Neural progenitor cell (in vitro differentiated cells): ENCODE results near the gene DYNLRB1.

Experiments
- EZH2 ChIP-seq: fragments of 200-600 bp; sonication (generic); IDR thresholded peaks from 2 replicates; pipeline ENCODE4 v1.6.1; 2017; ENCODE audit warnings: antibody characterized with exemption, mild to moderate bottlenecking, moderate library complexity
- EZH2phosphoT487 ChIP-seq: fragments of 200-600 bp; sonication (generic); IDR thresholded peaks from 2 replicates; pipeline ENCODE4 v1.6.1; 2017; ENCODE audit warnings: antibody characterized with exemption
- TF ChIP-seq, protein P1 (sequence below): fragments of 200-600 bp; sonication (generic); IDR thresholded peaks from 2 replicates; pipeline ENCODE4 v1.5.1; 2017; ENCODE audit warnings: antibody characterized with exemption, mild to moderate bottlenecking

DNA sequence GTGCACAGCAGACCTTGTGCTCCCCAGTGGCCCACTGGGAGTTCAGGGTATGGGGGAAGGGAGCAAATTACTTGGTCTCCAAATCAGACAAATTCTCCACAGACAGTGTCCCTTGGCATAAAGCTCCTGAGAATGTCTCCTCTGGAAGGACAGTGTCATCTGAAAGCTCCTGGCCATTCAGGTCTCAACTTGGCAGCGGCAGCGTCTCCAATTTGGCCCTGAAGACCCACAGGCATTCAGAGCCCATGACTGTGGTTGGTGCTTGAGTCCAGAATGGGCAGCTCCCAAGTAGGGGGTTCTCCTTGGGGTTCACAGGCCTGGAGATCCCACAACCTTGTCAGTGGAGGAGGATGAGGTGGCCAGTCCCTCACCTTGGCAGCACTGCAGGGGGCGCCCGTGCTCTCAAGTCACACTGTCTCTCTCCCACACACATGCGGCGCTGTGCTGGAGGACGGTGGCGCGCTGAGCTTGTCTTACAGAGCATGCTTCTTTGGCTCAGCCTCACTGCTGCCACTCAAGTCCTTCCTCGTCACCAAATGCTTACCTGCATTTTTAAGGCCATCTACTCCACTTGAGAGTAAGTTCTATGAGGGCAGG, 20.7 kb downstream of the DYNLRB1 start:
- TF ChIP-seq, protein P1, sequence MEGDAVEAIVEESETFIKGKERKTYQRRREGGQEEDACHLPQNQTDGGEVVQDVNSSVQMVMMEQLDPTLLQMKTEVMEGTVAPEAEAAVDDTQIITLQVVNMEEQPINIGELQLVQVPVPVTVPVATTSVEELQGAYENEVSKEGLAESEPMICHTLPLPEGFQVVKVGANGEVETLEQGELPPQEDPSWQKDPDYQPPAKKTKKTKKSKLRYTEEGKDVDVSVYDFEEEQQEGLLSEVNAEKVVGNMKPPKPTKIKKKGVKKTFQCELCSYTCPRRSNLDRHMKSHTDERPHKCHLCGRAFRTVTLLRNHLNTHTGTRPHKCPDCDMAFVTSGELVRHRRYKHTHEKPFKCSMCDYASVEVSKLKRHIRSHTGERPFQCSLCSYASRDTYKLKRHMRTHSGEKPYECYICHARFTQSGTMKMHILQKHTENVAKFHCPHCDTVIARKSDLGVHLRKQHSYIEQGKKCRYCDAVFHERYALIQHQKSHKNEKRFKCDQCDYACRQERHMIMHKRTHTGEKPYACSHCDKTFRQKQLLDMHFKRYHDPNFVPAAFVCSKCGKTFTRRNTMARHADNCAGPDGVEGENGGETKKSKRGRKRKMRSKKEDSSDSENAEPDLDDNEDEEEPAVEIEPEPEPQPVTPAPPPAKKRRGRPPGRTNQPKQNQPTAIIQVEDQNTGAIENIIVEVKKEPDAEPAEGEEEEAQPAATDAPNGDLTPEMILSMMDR = peak; percentile 41
- TF ChIP-seq EZH2 (no peak), EZH2phosphoT487 (no peak)
